ENCODE measurements around the gene VHLL. TPM values are rescaled to one million over a fixed set of nuclear protein-coding genes. Genes with fewer than 3 reads are reported as not detected.

The VHLL gene
- total RNA-seq, 1 experiment from 2014 or later = not detected

DNA sequence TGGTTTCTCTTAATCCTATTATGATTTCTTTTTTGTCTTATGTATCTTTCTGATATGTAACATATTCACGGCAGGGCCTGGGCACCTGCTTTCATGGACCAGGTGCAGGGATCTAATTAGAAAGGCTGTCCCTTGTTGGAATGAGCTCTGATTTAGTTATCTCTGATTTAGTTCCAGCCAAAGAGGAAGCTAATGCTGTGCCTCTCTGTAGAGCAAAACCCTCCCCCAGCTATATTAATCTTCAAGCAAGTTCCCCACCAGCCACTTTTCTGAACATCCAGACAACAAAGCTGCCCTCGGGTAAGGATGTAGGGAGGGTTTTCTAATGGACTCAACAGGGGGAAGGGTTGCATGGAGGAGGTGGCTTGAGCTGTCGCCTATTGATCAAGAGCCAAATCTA, 45.3 kb upstream of the VHLL start:
- no peak for TF ChIP-seq JUN (CRISPR knock-in tag; IDR thresholded peaks at IDR 0.05)
- TF ChIP-seq, protein P1, sequence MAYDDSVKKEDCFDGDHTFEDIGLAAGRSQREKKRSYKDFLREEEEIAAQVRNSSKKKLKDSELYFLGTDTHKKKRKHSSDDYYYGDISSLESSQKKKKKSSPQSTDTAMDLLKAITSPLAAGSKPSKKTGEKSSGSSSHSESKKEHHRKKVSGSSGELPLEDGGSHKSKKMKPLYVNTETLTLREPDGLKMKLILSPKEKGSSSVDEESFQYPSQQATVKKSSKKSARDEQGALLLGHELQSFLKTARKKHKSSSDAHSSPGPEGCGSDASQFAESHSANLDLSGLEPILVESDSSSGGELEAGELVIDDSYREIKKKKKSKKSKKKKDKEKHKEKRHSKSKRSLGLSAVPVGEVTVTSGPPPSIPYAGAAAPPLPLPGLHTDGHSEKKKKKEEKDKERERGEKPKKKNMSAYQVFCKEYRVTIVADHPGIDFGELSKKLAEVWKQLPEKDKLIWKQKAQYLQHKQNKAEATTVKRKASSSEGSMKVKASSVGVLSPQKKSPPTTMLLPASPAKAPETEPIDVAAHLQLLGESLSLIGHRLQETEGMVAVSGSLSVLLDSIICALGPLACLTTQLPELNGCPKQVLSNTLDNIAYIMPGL (CRISPR knock-in tag; IDR thresholded peaks at IDR 0.05) = no peak
- ChIA-PET CTCF (interaction anchor here (1.0 to 3.3 kb wide), 5 partner anchors 12 to 121 kb away, joined by 3 to 18 read pairs (median 5); no protein-coding TSS in a partner anchor), POLR2A (no interaction called here)
- Mint-ChIP-seq H3K27me3 (ENCODE audit: low read depth) (no peaks in the 10 kb centered on the region), H3K36me3 (no peaks in the 10 kb centered on the region), H3K4me1 (no peaks in the 10 kb centered on the region), H3K9me3 (no peaks in the 10 kb centered on the region), H3K4me3 (no peak overlapping the region), H3K27ac (no peak overlapping the region)
- DNase-seq (ENCODE audit: low spot score) (no peak), ATAC-seq (no peak)

DNA sequence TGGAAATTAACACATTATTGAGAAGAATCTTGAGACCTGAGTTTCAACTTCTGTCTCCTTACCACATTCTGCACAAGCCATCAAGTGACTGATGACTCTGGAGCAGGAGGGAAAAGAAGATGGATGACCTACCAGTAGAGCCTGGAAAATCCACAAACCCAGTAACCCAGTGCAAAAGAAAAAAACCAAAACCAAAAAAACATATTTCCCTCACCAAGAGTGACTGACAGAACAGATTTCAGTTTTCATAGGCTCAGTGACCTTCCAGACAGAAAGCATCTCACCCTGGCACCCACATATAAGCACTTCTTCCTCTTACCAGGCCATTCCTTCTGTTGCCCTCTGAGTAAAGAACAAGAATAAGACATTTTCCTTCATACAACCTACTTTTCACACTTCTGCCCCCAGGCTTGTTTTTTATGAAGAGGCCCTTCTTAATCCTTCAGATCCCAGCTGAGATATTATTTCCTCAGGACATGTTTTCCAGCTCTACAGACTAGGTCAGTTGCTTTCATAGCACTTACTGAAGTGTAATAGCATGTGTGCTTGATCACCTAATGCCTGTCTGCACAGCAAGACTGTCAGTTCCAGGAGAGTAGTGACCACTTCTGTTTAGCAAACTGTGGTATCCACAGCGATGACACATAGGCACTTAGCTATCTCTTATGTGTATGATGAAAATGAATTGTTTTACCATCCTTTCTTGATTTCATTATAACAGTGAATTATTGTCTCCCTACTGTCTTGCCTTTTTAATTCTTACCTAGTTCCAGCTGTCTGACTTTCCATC, 43.3 kb upstream of the VHLL start:
- no peaks in the 10 kb centered on the region for H3K9me3 Mint-ChIP-seq
- CTCF ChIA-PET = interaction anchor here (0.5 to 3.3 kb wide), 5 partner anchors 14 to 445 kb away, joined by 3 to 18 read pairs (median 4); no protein-coding TSS in a partner anchor
- POLR2A ChIA-PET = no interaction called here
- H3K36me3 Mint-ChIP-seq = peaks cover 6% of the 10 kb centered on the region; the same call in 1 of the 2 replicates
- ATAC-seq (no peak), DNase-seq (ENCODE audit: low spot score) (no peak)
- H3K27me3 Mint-ChIP-seq (ENCODE audit: low read depth) = no peaks in the 10 kb centered on the region
- TF ChIP-seq ZNF281 (CRISPR knock-in tag; IDR thresholded peaks at IDR 0.05) (no peak), ZNF138 (CRISPR knock-in tag; conservative IDR thresholded peaks at IDR 0.05) (no peak), ARID4B (CRISPR knock-in tag; IDR thresholded peaks at IDR 0.05; ENCODE audit: borderline replicate concordance) (no peak), ZNF263 (CRISPR knock-in tag; IDR thresholded peaks at IDR 0.05; ENCODE audit: low read depth) (no peak), ATF1 (CRISPR knock-in tag; IDR thresholded peaks at IDR 0.05) (no peak), NFE2L1 (CRISPR knock-in tag; IDR thresholded peaks at IDR 0.05) (no peak)
- TF ChIP-seq, protein P2, sequence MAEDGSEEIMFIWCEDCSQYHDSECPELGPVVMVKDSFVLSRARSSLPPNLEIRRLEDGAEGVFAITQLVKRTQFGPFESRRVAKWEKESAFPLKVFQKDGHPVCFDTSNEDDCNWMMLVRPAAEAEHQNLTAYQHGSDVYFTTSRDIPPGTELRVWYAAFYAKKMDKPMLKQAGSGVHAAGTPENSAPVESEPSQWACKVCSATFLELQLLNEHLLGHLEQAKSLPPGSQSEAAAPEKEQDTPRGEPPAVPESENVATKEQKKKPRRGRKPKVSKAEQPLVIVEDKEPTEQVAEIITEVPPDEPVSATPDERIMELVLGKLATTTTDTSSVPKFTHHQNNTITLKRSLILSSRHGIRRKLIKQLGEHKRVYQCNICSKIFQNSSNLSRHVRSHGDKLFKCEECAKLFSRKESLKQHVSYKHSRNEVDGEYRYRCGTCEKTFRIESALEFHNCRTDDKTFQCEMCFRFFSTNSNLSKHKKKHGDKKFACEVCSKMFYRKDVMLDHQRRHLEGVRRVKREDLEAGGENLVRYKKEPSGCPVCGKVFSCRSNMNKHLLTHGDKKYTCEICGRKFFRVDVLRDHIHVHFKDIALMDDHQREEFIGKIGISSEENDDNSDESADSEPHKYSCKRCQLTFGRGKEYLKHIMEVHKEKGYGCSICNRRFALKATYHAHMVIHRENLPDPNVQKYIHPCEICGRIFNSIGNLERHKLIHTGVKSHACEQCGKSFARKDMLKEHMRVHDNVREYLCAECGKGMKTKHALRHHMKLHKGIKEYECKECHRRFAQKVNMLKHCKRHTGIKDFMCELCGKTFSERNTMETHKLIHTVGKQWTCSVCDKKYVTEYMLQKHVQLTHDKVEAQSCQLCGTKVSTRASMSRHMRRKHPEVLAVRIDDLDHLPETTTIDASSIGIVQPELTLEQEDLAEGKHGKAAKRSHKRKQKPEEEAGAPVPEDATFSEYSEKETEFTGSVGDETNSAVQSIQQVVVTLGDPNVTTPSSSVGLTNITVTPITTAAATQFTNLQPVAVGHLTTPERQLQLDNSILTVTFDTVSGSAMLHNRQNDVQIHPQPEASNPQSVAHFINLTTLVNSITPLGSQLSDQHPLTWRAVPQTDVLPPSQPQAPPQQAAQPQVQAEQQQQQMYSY (CRISPR knock-in tag; IDR thresholded peaks at IDR 0.05) = no peak
- TF ChIP-seq, protein P3, sequence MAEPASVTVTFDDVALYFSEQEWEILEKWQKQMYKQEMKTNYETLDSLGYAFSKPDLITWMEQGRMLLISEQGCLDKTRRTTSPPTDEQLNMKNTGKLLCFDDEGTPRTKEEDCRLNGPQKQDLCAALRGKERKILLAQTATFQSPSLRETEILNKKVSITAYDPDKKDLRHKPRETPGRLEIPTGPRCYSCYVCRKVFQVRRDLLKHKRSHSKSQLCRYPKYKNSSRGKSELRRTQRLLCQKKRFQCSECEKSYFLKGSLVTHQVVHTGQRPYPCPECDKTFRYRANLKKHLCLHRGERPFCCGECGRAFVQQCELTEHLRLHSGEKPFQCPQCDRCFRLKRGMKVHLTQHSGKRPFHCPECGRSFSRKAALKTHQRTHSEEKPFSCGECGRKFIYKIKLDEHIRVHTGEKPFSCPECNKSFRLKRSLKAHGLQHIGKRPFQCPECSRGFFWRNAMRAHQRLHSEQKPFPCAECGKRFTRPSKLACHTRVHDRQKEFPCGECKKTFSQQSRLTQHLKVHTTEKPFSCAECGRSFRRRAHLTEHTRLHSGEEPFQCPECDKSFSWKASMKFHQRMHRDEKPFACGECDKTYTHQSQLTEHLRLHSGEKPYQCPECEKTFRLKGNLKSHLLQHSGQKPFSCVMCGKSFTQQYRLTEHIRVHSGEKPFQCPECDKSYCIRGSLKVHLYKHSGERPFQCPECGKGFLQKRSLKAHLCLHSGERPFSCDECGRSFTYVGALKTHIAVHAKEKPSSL (CRISPR knock-in tag; conservative IDR thresholded peaks at IDR 0.05) = no peak
- TF ChIP-seq, protein P4, sequence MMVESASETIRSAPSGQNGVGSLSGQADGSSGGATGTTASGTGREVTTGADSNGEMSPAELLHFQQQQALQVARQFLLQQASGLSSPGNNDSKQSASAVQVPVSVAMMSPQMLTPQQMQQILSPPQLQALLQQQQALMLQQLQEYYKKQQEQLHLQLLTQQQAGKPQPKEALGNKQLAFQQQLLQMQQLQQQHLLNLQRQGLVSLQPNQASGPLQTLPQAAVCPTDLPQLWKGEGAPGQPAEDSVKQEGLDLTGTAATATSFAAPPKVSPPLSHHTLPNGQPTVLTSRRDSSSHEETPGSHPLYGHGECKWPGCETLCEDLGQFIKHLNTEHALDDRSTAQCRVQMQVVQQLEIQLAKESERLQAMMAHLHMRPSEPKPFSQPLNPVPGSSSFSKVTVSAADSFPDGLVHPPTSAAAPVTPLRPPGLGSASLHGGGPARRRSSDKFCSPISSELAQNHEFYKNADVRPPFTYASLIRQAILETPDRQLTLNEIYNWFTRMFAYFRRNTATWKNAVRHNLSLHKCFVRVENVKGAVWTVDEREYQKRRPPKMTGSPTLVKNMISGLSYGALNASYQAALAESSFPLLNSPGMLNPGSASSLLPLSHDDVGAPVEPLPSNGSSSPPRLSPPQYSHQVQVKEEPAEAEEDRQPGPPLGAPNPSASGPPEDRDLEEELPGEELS (CRISPR knock-in tag; IDR thresholded peaks at IDR 0.05) = no peak
- no peak overlapping the region for H3K27ac Mint-ChIP-seq
- no peak overlapping the region for H3K4me3 Mint-ChIP-seq
- 0 out of 2 replicates have a peak, but pooled peaks cover 1% of the 10 kb centered on the region for H3K4me1 Mint-ChIP-seq

All from WTC11 (cell line).